Upper lobe of left lung (tissue), 4 donors: ENCODE results near the gene PCGF3.

Experiments
- CTCF ChIP-seq, 6 experiments: fragments of 450-650 bp in 4 of 6; fragments of 200-600 bp in 2 of 6; sonication (generic) in 2 of 6; IDR thresholded peaks; one replicate each; pipeline ENCODE4 v1.5.1; 2016 to 2019; ENCODE audit warnings: antibody characterized with exemption in 6 of 6
- EP300 ChIP-seq, 4 donors: sonication (generic); formaldehyde crosslinking; IDR thresholded peaks; one replicate each; pipeline ENCODE4 v1.5.1; 2017; ENCODE audit warnings: antibody characterized with exemption in 4 of 4, control low read depth in 2 of 4
- POLR2A ChIP-seq, 4 donors: fragments of 450-650 bp; IDR thresholded peaks; one replicate each; pipeline ENCODE4 v1.5.1; 2016 to 2017; ENCODE audit warnings: antibody characterized with exemption in 4 of 4, mild to moderate bottlenecking in 2 of 4
- POLR2AphosphoS5 ChIP-seq, 2 donors: sonication (generic); formaldehyde crosslinking; IDR thresholded peaks; one replicate each; pipeline ENCODE4 v1.5.1; 2017; ENCODE audit warnings: antibody characterized with exemption in 2 of 2

DNA sequence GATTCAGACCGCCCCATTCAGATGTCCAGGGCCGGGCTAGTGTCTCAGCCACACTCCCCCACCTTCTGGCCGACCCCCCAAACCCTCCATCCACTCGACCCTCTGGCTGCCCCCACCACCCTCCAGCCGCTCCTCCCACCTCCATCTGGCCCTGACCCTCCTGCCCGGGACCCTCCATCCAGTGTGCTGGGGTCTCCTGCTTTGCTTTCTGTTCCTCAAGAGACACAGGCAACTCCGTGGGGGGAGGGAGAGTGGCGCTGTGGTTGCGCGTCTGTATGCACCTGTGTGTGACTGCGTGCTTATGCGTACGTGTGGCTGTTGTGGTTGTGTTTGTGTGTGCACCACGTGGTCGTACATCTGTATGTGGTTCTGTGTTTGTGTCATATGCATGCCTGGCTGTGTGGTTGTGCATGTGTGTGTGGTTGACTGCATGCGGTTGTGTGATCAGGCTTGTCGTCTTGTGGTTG is 87.0 kb downstream of the PCGF3 start:
- TF ChIP-seq CTCF (IDR thresholded peaks at IDR 0.05) (no peak), POLR2A (IDR thresholded peaks at IDR 0.05) (no peak), EP300 (IDR thresholded peaks at IDR 0.05) (no peak), POLR2AphosphoS5 (IDR thresholded peaks at IDR 0.05) (no peak)
